Vagina (tissue), 2 donors: Measurements from ENCODE around the gene ALDH9A1.
"Not testable (repeated sequence)": the region's sequence is repeated elsewhere in the genome, so short reads cannot be mapped to it uniquely, and the experiment has no call there.

ENCODE experiments used
- POLR2A ChIP-seq, 2 donors: fragments of 450-650 bp; IDR thresholded peaks; one replicate each; pipeline ENCODE4 v1.6.1; 2017; ENCODE audit warnings: antibody characterized with exemption in 2 of 2, mild to moderate bottlenecking in 2 of 2, moderate library complexity in 2 of 2
- TF ChIP-seq, protein P1 (sequence below), 3 experiments: fragments of 450-650 bp in 2 of 3; fragments of 200-600 bp in 1 of 3; sonication (generic) in 1 of 3; IDR thresholded peaks; one replicate each; pipeline ENCODE4 v1.5.1; 2017 to 2019; ENCODE audit warnings: antibody characterized with exemption in 3 of 3, mild to moderate bottlenecking in 2 of 3, moderate library complexity in 2 of 3

DNA sequence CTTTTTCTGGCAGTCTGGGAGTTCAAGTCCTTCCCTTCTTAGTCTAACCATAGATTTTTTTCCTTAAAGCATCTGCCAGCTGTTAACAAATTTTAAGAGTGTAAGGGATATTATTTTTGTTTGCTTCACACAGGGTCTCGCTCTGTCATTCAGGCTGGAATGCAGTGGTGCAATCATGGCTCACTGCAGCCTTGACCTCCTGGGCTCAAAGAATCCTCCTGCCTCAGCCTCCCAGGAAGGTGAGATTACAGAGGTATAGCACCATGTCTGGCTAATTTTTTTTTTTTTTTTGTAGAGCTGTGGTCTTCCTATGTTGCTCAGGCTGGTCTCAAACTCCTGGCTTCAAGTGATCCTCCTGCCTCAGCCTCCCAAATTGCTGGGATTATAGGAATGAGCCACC is 46.6 kb upstream of the ALDH9A1 start:
- TF ChIP-seq POLR2A (IDR thresholded peaks at IDR 0.05) = not testable (repeated sequence)
- TF ChIP-seq, protein P1, sequence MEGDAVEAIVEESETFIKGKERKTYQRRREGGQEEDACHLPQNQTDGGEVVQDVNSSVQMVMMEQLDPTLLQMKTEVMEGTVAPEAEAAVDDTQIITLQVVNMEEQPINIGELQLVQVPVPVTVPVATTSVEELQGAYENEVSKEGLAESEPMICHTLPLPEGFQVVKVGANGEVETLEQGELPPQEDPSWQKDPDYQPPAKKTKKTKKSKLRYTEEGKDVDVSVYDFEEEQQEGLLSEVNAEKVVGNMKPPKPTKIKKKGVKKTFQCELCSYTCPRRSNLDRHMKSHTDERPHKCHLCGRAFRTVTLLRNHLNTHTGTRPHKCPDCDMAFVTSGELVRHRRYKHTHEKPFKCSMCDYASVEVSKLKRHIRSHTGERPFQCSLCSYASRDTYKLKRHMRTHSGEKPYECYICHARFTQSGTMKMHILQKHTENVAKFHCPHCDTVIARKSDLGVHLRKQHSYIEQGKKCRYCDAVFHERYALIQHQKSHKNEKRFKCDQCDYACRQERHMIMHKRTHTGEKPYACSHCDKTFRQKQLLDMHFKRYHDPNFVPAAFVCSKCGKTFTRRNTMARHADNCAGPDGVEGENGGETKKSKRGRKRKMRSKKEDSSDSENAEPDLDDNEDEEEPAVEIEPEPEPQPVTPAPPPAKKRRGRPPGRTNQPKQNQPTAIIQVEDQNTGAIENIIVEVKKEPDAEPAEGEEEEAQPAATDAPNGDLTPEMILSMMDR (IDR thresholded peaks at IDR 0.05) = not testable (repeated sequence)
